Mucosa of descending colon (tissue), 3 donors: ENCODE results near the gene C5orf63. TPM values are rescaled to one million over a fixed set of nuclear protein-coding genes. Genes with fewer than 3 reads are reported as not detected.
A peak's percentile ranks its signal among the peaks of the same experiment; 100 is the strongest.

Source experiments
- ATAC-seq: fragments of 200-7000 bp; cut with Tn5 transposase; one replicate; pipeline ENCODE4 v1.9.1; 2020; ENCODE audit warnings: mild to moderate bottlenecking, moderate library complexity
- DNase-seq, 3 donors: peaks; one replicate each; pipeline ENCODE4 v3.0.0-alpha.2; 2020
- H3K36me3 ChIP-seq: fragments of 200-600 bp; one replicate; pipeline ENCODE4 v1.8.0; 2021; ENCODE audit warnings: low read depth, mild to moderate bottlenecking
- H3K4me1 ChIP-seq: fragments of 200-600 bp; one replicate; pipeline ENCODE4 v1.8.0; 2021; ENCODE audit warnings: low read depth, mild to moderate bottlenecking
- H3K4me3 ChIP-seq: fragments of 200-600 bp; one replicate; pipeline ENCODE4 v1.8.0; 2021; ENCODE audit warnings: mild to moderate bottlenecking
- H3K9me3 ChIP-seq: fragments of 200-600 bp; one replicate; pipeline ENCODE4 v1.8.0; 2021; ENCODE audit warnings: mild to moderate bottlenecking
- CTCF ChIP-seq: fragments of 200-600 bp; IDR thresholded peaks from one replicate; pipeline ENCODE4 v1.8.0; 2022; ENCODE audit warnings: antibody characterized with exemption, mild to moderate bottlenecking
- intact Hi-C, 2 donors: fragments of 100-400 bp; cut with DNase I in 1 of 2; cut with micrococcal nuclease in 1 of 2; formaldehyde crosslinking; loops; one replicate each; pipeline versions ENCODE4 v1.11.0 to v1.11.1; 2022; cut with DNase I, micrococcal nuclease
- total RNA-seq, 3 donors: library from RNA; stranded (reverse); fragmentation: NEBNext Ultra II Directional in 2 of 3; extraction: Animal tissue kit (Norgen Biotek cat#: 25700) in 2 of 3; gene quantifications; one replicate each; pipeline versions ENCODE4 v1.2.1 to v1.2.4, GENCODE V29; 2021 to 2023
- donor health status: DM: no; HTN: no; CAD: no; lungs with moderate emphysema.
- donor health status: DM: no; HTN: no; CAD: no.
- donor health status: DM: no; HTN: yes; CAD: no.

Gene C5orf63
- total RNA-seq, 3 donors from 2014 or later, result 13.7 to 22.6 (median 14.9) TPM

GRCh38 chr5:127084656-127085055, 11.4 kb upstream of the C5orf63 start:
- Histone ChIP-seq H3K9me3 (no peaks in the 10 kb centered on the region), H3K4me1 (no peaks in the 10 kb centered on the region), H3K4me3 (no peak overlapping the region), H3K36me3 (no peaks in the 10 kb centered on the region)
- TF ChIP-seq CTCF, result no peak
- ATAC-seq, result no peak
- intact Hi-C loops, result no loop called here
- DNase-seq, result no peak

DNA sequence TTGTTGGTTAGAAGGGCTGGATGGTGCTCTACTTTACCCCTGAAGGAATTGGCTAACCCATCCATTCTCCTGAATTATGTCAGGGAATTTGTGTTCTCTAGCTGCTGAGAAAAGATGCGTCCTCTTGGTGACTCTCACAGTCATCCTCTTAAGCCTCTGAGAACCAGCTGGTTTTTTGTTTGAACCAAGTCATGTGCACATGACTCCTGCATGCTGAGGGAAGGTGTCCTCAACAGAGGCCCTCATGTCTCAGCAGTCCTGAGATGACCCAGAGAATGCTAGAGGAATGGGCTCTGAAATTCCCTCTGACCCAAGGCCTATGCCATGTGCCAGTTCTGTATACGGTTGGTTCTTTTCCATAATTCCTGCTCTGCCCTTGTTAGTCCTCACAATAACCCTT, 10.4 kb upstream of the C5orf63 start:
- Histone ChIP-seq H3K4me3 (no peak overlapping the region), H3K9me3 (no peaks in the 10 kb centered on the region), H3K4me1 (no peaks in the 10 kb centered on the region), H3K36me3 (no peaks in the 10 kb centered on the region)
- TF ChIP-seq CTCF, result no peak
- DNase-seq (no peak), ATAC-seq (no peak)
- intact Hi-C loops, result no loop called here

DNA sequence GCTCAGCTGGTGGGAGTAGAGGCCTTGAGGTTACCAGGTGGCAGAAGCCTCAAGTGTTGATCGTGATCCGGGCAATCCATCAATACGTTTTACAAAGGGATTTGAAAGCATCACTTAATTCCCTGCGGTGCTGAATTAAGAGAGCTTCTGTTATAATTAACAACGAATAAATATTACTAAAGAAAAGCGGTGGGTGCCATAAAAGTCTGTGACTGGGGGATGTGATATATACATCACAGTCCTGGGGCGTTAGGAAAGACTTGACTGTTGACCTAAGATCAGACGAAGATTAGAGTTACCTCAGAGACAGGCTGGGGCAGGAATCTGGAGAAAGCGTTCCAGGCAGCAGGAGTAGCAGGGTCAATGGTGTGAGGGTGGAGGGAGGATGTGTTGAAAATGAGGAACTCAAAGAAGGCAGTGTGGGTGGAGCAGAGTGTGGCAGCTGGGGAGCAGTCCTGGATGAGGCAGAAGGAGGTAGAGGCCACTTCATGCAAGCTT, 6.7 kb upstream of the C5orf63 start:
- intact Hi-C loops, result no loop called here
- Histone ChIP-seq H3K4me3 (no peak overlapping the region), H3K9me3 (no peaks in the 10 kb centered on the region), H3K4me1 (peaks cover 11% of the 10 kb centered on the region), H3K36me3 (no peaks in the 10 kb centered on the region)
- TF ChIP-seq CTCF, result no peak
- DNase-seq, result peak in 1 of 3 donors; percentile 6
- no peak for ATAC-seq

DNA sequence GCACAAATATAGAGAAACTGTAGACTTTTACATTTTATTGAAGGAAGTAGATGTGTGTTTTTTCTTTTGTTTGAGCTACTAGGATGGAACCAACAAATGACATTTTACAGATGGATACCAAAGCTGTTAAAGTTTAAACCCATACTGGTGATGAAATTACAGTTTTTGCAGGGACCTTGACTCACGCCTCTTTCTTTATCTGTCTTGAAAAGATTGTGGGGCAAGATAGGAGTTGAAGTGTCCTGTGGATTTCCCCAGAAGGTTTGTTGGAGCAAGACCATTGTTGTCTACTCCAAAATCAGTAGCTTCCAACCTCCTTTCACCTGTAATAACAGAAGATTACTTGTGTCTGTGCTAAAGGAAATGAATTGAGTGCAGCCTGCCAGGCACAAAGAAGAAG, 4.1 kb upstream of the C5orf63 start:
- H3K4me1 ChIP-seq, result peaks cover 14% of the 10 kb centered on the region
- H3K36me3 ChIP-seq, result no peaks in the 10 kb centered on the region
- H3K9me3 ChIP-seq, result no peaks in the 10 kb centered on the region
- no peak overlapping the region for H3K4me3 ChIP-seq
- intact Hi-C loops, result no loop called here
- peak; percentile 40 for ATAC-seq
- no peak for TF ChIP-seq CTCF
- DNase-seq, result no peak

GRCh38 chr5:127076315-127077129, 3.2 kb upstream of the C5orf63 start:
- intact Hi-C loops, result no loop called here
- H3K9me3 ChIP-seq, result no peaks in the 10 kb centered on the region
- H3K36me3 ChIP-seq, result no peaks in the 10 kb centered on the region
- H3K4me1 ChIP-seq, result peaks cover 17% of the 10 kb centered on the region
- H3K4me3 ChIP-seq, result no peak overlapping the region
- DNase-seq (peak in 1 of 3 donors; percentile 12), ATAC-seq (peak; percentile 70)
- no peak for TF ChIP-seq CTCF
